ENCODE data around the gene PPP2R5D.
A peak's percentile ranks its signal among the peaks of the same experiment; 100 is the strongest.

PPP2R5D gene

GRCh38 chr6:43054206-43054943, 70.0 kb downstream of the PPP2R5D start:
- TF ChIP-seq CTCF (conservative IDR thresholded peaks at IDR 0.05) (no peak), ZFX (IDR thresholded peaks at IDR 0.05) (no peak)

GRCh38 chr6:43055966-43056365, 71.6 kb downstream of the PPP2R5D start:
- TF ChIP-seq CTCF (conservative IDR thresholded peaks at IDR 0.05) (no peak), ZFX (IDR thresholded peaks at IDR 0.05) (no peak)
- no peak overlapping the region for H3K27ac ChIP-seq

More at GRCh38 chr6:43054206-43054943, 70.0 kb downstream of the PPP2R5D start:
- peak overlapping the region; percentile 90 for H3K27ac ChIP-seq

- peak overlapping the region; percentile 82 for H3K27ac ChIP-seq
- TF ChIP-seq ZFX (IDR thresholded peaks at IDR 0.05) (no peak), CTCF (conservative IDR thresholded peaks at IDR 0.05) (no peak)
These were observed 74.2 kb downstream of the PPP2R5D start for GRCh38 chr6:43058531-43058930.

- TF ChIP-seq CTCF (conservative IDR thresholded peaks at IDR 0.05) = no peak
- TF ChIP-seq ZFX (IDR thresholded peaks at IDR 0.05) = no peak
- H3K27ac ChIP-seq = peak within 1 kb of the TSS; percentile 82
These were observed 75.0 kb downstream of the PPP2R5D start, which contains the start of the genes KLC4 and MRPL2 for GRCh38 chr6:43059168-43060033. KLC4 (plus strand) TSS chr6:43059631; CDS start chr6:43061336, 1,705 bp downstream. MRPL2 (minus strand) TSS chr6:43059434; CDS start chr6:43059381, 53 bp downstream.

- TF ChIP-seq CTCF (conservative IDR thresholded peaks at IDR 0.05) = no peak
- no peak for TF ChIP-seq ZFX (IDR thresholded peaks at IDR 0.05)
- peak overlapping the region; percentile 82 for H3K27ac ChIP-seq
These were observed 75.8 kb downstream of the PPP2R5D start for GRCh38 chr6:43060034-43060754.

- peak overlapping the region; percentile 82; the same call in 1 of the 2 replicates for H3K27ac ChIP-seq
- TF ChIP-seq CTCF (conservative IDR thresholded peaks at IDR 0.05) = no peak
- TF ChIP-seq ZFX (IDR thresholded peaks at IDR 0.05) = no peak
These were observed 76.6 kb downstream of the PPP2R5D start for GRCh38 chr6:43060755-43061633.
